NCI-H2196 treated with DMSO at 0.1 percent for 48 hours (cell line): ENCODE measurements around the gene TRIO.

Experiments
- DNase-seq: peaks from one replicate; lab custom pipeline; 2025; ENCODE audit not compliant: unreplicated experiment; lab: John Stamatoyannopoulos, UW

TRIO gene

GRCh38 chr5:14405267-14405666 is 262.1 kb downstream of the TRIO start:
- DNase-seq, result no peak

DNA sequence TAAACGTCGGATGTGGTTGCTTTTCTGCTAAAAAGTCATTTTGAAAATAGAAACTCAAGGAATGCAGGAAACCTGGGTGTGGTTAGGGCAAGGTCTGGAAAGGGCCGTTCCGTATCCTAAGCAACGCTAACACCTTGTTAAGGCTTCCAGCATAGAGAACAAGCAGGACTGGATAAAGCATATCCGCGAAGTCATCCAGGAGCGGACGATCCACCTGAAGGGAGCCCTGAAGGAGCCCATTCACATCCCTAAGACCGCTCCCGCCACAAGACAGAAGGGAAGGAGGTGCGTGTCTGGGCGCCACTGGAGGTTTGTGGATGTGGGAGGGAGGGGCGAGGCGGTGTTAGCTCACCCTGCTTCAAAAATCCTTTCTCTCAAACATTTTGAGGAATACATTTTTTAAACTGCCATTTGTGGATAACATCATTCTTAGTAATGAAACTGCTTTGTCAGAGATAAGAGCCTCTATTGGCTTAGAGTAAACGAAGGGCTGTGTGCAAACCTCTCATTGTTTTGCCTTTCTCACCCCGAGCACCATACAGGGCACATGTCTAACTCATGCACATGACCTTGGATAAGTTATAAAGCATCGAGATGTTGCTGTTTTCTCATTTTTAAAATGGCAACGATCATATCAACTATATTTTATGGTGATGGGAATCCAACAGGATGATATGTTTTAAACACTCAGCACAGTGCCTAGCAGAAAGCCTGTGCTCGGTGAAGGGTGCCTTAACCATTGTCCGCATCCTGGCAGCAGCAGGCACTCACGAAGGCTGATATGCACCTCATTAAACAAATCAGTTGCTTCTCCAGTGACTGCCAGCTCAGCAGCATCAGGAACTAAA is 262.8 kb downstream of the TRIO start:
- no peak for DNase-seq

DNA sequence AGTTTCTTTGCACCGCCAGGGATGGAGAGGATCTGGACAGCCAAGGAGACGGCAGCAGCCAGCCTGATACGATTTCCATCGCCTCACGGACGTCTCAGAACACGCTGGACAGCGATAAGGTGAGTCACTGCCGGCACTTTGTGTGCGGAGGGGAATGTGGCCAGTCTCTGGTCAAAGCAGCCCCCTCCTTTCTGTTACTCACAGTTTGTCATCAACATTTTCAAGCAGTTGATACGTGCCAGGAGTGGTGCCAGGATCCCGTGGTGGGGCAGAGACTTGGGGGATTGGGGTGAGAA is 263.4 kb downstream of the TRIO start:
- DNase-seq, result no peak

GRCh38 chr5:14407051-14407450 is 263.9 kb downstream of the TRIO start:
- no peak for DNase-seq

GRCh38 chr5:14407746-14408175 is 264.6 kb downstream of the TRIO start:
- no peak for DNase-seq

DNA sequence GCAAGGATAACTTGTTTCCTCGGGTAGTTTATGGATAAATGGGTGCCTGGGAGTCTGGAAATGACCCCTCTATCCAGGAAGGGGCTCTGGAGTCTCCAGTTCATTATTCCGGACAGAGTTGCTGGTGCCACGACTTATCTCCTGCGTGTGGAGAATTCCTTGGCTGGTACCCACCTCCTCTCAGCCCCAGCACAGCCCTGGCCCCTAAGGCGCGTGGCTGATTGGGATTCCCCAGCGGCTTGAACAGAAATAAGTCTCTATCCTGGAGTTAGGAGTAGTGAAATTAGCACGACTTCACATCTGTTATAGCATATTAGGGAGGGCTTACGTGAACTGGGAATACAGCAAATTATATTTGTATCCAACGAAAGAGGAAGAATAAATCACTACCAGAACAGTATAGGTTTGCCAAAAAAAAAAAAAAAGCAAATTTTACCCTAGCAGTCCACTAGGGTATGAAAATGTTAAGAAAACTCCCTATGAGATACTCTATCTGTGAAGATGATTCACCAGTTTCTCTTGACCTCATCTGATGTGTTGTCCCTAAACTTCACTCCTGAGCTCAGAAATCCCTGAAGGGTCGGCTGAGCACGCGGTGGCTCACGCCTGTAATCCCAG is 265.9 kb downstream of the TRIO start:
- no peak for DNase-seq

GRCh38 chr5:14410068-14410393 is 266.9 kb downstream of the TRIO start:
- no peak for DNase-seq

- no peak for DNase-seq
These were observed 267.5 kb downstream of the TRIO start for GRCh38 chr5:14410394-14411201.

- DNase-seq, result no peak
These were observed 268.1 kb downstream of the TRIO start for GRCh38 chr5:14411216-14411615.

DNA sequence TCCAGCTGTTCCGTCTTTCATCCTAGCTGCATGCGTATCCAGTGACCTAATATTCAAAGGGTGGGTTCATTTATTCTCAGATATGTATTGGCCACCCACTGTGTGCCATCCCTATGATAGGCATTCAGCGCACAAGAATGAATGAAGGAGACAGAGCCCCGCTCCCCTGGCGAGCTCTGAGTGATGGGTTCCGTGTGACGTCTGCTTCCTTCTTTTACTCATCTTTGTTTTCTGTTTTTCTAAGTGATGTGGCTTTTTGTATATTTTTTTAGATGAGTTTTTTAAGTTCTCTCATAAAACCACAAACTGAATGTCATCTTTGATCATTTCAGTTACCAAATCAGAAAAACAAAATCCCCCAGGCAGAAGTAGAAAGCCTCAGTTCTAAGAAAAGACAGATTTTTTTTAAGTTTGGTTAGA is 270.2 kb downstream of the TRIO start:
- no peak for DNase-seq

DNA sequence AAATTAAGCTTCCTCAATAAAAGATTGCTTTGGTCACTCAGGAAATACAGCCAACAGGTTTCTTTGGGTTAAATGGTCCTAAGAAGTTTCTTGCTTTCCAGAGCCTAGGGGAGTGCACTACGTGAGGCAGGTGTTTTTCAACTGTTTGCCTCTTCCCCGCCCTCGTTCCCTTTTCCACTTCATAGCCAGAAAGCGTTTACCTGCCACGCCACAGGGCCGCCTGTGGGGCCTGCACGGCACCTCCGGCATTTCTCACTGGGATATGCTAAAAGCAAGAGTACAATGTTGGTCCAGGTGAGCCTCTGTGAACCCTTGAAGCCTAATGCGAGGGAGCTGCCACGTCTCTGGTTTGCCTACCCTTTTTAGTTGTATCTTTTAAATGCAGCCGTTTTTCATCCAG is 270.9 kb downstream of the TRIO start:
- DNase-seq, result no peak

DNA sequence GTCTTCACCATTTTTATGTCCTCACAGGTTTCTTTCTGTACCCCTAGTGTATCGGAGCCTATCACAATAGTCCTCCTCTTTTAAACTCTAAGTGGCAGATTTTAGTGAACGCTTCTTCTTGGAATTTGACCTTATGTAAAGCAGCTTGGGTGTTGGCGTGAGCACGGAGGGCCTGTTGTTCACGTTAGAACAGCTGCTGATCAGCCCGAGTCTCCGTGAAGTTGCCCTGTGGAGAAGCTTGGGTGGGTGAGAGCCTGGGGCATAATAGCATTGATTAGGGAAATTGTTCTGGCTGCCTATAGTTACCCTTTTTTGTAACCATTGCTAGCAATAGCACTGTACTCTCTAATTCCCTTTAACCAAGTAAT is 271.5 kb downstream of the TRIO start:
- no peak for DNase-seq

- no peak for DNase-seq
These were observed 272.0 kb downstream of the TRIO start for GRCh38 chr5:14415024-14415697.

DNA sequence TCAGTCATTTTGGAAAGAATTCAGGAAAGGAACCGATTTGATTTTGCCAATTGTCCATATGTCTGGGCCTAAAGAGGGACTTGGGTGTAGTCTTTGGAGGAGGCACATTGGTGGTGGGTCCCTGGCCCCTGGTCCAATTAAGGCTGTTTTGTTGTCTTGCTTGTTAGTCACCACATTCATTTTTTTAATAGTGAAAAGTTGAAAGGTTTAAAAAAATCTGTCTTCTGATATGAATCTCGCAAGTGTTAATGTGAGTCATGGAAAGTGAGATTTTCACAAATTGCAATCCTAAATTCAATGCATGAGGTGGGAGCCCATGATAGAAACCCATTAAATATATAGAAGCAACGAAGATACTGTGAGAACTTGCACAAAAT is 272.5 kb downstream of the TRIO start:
- DNase-seq, result no peak

DNA sequence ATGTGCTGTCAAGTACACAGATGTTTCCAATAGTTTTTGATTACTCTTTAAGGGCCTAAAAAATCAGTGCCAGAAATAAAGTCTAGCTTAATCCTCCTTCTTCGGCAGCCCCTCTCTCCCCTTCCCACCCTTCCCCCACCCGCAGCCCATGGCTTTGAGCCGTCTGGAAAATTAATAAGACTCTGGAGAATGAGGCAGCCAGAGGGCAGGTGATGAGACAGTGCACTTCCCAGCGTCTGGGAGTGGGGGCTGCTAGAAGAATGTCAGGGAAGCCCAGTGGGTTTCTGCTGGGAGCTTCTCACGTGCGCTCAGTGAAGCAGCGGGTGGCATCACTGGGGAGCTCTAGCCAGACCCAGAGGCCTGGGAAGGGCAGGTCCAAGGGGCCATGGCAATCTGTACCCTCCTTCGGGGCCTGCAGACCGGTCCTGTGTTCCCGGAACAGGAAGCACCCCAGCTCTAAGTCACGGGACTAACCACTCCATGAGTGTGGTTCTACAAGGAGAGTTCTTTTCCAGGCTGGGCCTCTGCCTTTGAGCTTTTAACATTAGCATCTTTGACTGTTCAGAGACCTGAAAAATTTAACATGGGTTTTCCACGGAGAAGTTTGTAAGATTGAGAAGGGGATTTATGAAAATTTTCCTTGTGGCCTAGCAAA is 273.6 kb downstream of the TRIO start:
- DNase-seq, result no peak

- no peak for DNase-seq
These were observed 274.2 kb downstream of the TRIO start for GRCh38 chr5:14417276-14417730.

GRCh38 chr5:14417792-14418765 is 274.9 kb downstream of the TRIO start:
- DNase-seq, result no peak

DNA sequence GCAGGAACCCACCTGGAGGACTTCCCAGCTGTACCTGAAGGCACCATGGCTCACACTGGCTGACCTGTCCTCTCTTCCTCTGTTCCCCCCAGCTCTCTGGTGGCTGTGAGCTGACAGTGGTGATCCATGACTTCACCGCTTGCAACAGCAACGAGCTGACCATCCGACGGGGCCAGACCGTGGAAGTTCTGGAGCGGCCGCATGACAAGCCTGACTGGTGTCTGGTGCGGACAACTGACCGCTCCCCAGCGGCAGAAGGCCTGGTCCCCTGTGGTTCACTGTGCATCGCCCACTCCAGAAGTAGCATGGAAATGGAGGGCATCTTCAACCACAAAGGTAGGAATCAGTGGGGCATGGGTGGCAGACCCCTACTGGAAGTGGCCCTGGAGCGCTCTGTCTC is 276.5 kb downstream of the TRIO start:
- no peak for DNase-seq

DNA sequence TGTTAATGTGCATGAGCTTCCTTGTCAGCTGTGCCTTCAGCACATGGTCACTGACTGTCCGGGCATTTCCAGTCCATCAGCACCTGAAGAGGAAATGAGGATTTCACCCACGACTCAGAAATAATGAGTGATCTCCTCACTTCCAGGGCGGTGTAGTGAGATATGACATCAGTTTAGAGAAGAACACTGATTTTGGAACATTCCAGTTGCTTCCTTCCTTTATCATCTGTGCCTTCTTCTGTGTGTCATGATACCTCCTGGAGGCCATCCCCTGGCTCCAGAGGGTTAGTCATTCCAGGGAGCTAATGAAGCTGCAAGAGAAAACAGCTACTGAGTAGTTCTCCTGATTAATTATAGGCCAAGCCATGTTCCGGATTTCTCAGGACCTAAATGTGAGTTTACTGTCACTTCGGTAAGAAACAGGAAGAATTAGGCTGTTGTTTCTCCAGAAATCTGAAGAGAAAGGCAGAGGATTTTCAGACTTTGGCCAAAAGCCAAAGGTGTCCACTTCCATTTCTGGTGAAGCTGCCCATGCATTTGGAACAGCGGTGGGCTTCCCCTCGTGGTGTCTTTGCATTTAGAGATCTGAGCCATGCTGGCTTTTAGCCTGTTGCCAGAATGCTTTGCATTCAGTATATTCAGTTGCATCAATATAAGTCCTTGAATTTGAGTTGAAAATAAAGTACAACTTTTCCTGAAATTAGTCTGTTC is 277.1 kb downstream of the TRIO start:
- no peak for DNase-seq
